GM21526 (cell line): ENCODE measurements around the gene TMEM135.

Experiments used
- ATAC-seq: cut with Tn5 transposase; IDR thresholded peaks from one replicate; pipeline ENCODE4 v1.9.1; 2021; ENCODE audit warnings: moderate library complexity; ENCODE audit not compliant: unreplicated experiment, low FRiP score

TMEM135 gene

GRCh38 chr11:87331273-87331672 is 293.5 kb downstream of the TMEM135 start:
- ATAC-seq: no peak

DNA sequence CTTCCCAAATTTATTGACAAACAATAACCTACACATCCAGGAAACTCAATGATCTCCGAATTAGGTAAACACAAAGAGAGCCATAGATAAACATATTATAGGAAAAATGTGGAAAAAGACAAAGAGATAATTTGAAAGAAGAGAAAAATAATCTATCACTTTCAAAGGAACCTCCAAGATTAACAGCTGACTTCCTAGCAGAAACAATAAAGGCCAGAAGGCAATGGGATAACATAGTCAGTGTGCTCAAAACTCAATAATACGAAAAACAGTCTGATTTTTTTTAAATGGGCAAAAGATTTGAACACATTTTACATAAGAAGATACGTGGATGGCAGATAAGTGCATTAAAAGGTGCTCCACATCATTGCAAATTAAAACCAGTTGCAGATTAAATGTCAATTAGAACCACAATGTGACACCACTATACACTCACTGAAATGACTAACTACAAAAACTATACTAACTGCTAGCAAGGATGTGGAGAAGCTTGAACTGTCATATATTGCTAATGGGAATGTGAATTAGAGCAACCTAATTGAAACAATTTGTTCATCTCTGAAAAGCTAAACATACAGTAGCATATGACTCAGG is 300.4 kb downstream of the TMEM135 start:
- ATAC-seq: no peak

- ATAC-seq: no peak
Measured at GRCh38 chr11:87339416-87339815, 301.7 kb downstream of the TMEM135 start.

GRCh38 chr11:87347441-87347840 is 309.7 kb downstream of the TMEM135 start:
- no peak for ATAC-seq

DNA sequence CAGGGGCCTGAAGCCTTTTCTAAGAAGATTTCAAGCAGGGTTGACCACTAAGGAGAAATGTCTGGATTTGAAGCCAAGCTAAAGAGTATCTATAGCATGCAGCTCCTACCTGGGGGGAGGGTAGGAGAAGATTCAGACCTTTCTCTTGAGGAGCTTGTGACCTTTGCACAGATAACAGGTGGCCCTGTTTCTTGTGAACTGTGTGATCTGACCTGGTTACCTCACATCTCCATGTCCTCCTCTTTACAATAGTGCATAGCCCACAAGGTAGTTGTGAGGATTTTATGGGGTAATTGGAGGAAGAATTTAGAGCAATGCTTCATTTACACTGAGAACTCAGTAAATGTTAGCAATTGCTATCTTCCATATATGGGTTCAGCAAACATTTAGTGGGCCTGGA is 310.1 kb downstream of the TMEM135 start:
- ATAC-seq: no peak

GRCh38 chr11:87351676-87352075 is 313.9 kb downstream of the TMEM135 start:
- ATAC-seq: no peak

- ATAC-seq: peak; percentile 97
Measured at GRCh38 chr11:87352759-87353707, 315.3 kb downstream of the TMEM135 start.

DNA sequence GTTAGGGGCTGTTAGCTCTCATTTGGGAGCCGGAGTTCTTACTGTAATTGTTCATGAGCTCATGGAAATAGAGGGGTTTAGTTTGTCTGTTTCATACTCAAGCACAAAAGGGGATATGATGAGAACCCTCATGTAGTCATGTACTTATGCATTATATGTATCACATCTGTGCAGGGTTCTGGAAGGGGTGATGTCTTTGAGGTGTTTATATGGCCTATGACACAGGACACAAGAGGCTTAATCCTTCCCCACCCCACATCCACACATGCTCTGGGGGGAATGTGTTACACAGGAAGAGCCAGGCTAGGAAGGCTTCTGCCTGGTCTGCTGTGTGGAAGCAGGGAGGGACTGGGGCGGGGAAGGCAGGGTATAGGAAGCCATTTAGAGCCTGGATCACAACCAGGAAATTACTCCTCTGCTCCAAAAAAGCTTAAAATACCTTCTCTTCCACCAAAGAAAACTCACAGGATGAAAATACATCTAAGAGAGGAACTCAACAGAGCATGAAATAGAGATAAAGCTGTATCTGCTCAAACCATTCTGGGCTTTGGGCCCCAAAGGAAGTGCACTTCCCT is 316.1 kb downstream of the TMEM135 start:
- no peak for ATAC-seq

GRCh38 chr11:87355596-87355995 is 317.9 kb downstream of the TMEM135 start:
- no peak for ATAC-seq

- ATAC-seq: no peak
Measured at GRCh38 chr11:87356428-87356827, 318.7 kb downstream of the TMEM135 start.

DNA sequence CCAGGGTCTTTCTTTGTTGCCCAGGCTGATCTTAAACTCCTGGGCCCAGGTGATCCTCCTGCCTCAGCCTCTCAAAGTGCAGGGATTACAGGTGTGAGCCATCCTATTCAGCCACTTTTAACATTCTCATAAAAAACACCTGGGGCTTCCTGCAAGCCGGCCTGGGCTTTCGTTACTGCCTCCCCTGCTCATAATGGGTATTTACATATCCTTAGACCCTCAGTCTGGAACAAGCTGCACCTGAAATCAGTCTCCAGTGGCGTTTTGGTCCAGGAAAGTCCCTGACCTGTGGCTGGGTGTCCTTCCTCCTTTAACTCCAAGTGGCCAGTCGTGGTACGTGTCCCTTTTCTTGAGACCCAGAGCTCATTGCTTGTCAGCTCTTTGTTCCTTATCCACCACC is 320.7 kb downstream of the TMEM135 start:
- no peak for ATAC-seq

DNA sequence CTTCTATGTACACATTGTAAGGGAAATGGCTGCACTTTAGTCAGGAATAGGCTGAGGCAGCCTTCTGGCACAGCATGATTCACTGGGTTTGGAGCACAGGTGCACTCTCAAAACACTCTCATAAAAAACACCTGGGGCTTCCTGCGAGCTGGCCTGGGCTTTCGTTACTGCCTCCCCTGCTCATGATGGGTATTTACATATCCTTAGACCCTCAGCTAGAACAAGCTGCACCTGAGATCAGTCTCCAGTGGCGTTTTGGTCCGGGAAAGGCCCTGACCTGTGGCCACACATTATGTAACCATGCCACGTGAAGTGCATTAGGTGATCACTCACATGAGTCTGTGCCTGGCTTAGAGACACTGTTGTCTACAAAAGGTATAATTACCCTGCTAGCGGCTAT is 321.7 kb downstream of the TMEM135 start:
- ATAC-seq: no peak

DNA sequence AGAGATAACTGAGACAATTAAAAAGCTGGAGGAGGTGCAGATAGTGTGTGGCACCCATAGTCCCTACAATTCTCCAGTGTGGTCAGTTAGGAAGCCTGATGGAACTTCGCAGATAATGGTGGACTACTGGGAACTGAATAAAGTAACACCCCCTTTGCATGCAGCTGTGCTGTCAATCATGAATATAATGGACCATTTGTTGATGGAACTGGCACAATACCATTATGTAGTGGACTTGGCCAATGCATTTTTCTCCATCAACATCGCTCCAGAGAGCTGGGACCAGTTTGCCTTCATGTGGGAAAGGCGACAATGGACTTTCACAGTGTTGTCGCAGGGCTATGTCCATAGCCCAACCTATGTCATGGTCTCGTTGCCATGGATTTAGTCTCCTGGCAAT is 324.2 kb downstream of the TMEM135 start:
- no peak for ATAC-seq

- ATAC-seq: no peak
Measured at GRCh38 chr11:87366346-87366745, 328.6 kb downstream of the TMEM135 start.

DNA sequence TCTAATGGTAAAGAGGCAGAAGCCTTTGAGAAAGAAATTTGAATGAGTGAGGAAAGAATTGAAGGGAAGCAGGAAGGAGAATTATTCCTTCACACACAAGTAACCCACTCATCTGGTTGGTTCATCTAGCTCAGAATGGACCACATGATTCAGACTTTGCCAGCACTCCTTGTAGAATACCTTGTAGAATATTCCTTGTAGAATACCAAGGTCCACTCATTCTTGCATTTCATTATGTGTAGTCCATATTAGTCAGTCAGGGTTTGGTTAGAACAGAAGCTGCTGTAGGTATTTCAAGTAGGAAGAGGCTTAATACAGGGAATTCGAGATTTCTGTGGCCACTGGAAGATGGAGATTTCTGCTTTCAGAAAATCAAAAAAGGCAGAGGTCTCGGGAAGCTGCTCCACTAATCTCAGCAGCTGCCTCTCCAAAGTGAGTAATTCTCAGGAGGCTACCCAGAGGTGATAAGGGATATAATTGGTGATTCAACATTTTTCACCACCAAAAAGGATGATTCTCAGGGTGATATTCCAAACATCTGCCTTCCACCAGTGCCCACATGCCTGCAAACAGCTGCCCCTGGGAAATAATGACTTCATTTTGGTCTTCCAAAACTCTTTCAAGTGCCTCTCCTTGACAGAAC is 329.1 kb downstream of the TMEM135 start:
- ATAC-seq: no peak

- no peak for ATAC-seq
Measured at GRCh38 chr11:87368151-87368550, 330.4 kb downstream of the TMEM135 start.

DNA sequence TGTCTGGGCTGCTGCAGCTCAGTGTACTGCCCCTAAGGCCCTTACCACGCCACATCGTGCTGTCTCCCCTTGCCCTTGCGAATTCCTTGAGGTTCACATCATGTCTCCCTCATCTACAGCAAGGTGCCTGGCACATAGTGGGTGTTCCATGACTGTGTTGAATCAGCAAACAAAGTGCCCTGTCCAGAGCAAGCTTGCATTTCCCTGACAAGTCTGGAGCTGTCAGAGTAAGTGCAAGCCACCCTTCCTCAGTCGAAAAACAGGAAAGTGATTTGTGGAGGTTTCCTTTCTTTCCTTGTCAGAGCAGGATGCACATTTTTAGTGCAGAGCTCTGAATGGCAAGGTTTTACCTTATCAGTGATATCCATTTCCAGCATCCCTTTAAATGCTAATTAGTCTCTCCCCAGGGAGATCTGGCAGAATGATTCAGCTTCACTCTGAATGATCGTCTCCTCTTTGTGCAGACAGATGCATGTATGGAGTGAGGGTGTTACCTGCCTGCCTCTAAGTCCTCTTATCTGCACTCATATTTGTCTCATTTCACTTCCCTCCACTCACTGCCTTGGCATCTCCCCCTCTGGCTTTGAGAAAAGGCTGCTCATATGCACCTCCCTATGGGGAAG is 331.2 kb downstream of the TMEM135 start:
- no peak for ATAC-seq

DNA sequence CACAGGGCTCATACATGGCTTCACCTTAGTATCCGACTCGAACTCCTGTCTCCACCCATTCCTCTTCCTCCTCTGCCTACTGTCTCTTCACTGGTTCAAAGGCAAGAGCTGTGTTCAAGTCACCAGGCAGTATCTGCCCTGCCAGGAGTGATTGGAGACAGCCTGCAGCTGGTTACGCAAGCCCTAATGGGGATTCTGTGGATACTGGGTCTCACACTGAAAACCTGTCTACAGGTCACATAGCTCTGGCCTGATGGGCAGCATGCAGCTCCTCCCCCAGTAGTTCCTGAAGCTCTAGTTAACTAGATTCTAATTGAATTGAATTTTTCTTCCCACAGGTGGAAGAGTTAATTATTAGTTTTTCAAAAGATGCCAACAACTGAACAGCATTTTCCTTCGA is 332.2 kb downstream of the TMEM135 start:
- ATAC-seq: no peak

DNA sequence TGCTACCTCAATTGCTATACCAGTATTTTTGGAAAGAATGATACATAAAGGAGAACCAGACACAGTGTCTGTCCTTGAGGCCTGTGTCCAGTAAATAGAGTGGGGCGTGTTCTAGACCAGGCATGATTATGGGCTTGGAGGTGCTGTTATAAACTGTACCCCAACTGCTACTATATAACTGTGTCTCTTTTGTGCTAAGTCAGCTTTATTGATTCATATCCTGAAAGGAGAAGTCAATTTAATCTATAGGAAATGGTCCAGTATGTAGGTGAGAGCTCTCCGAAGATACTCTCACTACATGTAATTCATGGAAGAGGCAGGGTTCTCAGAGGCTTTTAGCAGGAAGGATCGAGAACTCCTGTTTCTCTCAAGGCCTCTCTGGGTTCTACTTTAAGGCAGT is 334.3 kb downstream of the TMEM135 start:
- no peak for ATAC-seq
